Caco-2 (cell line): ENCODE data around the gene BMP6. TPM values are rescaled to one million over a fixed set of nuclear protein-coding genes. Genes with fewer than 3 reads are reported as not detected.

Source experiments
- BruUV-seq: library from RNA; stranded (reverse); fragments of 400-500 nt; replicated peaks from 2 replicates; lab custom pipeline; 2021; lab: Mats Ljungman, UMichigan
- CTCF ChIA-PET: fragments of 300-600 bp; sonication (Branson Sonifier 250); formaldehyde crosslinking; loops from one replicate; lab custom pipeline; 2022; ENCODE audit warnings: antibody characterized with exemption; lab: Charles Lee
- POLR2A ChIA-PET: fragments of 300-600 bp; sonication (Branson Sonifier 250); formaldehyde crosslinking; loops from one replicate; lab custom pipeline; 2022; ENCODE audit warnings: antibody characterized with exemption; lab: Charles Lee
- DNase-seq, 2 experiments: peaks; one replicate each; pipeline versions ENCODE4 v3.0.0 to v3.0.0-alpha.2; 2020 to 2022
- H3K27me3 ChIP-seq: replicated peaks from 2 replicates; pipeline ENCODE4 v1.6.0; 2011; ENCODE audit warnings: low read length; ENCODE audit not compliant: control insufficient read depth, insufficient read depth
- H3K36me3 ChIP-seq: 2 replicates; pipeline ENCODE4 v1.5.1; 2011; ENCODE audit warnings: low read length; ENCODE audit not compliant: control insufficient read depth, insufficient read depth
- H3K4me1 ChIP-seq: fragments of 250-450 bp; sonication (Bioruptor Pico); 2 replicates; pipeline ENCODE4 v1.5.1; 2020; ENCODE audit warnings: mild to moderate bottlenecking
- H3K4me3 ChIP-seq: 2 replicates; pipeline ENCODE4 v1.5.1; 2011; ENCODE audit warnings: low read depth, mild to moderate bottlenecking, control low read depth, low read length
- H3K9me3 ChIP-seq: fragments of 250-450 bp; sonication (Bioruptor Pico); 2 replicates; pipeline ENCODE4 v1.5.1; 2020; ENCODE audit warnings: mild to moderate bottlenecking, moderate library complexity
- H3K27ac Mint-ChIP-seq: one replicate; pipeline ENCODE4 v1.8.0; 2022; ENCODE audit warnings: mixed read lengths; ENCODE audit not compliant: unreplicated experiment
- H3K27me3 Mint-ChIP-seq: one replicate; pipeline ENCODE4 v1.8.0; 2022; ENCODE audit warnings: mixed read lengths; ENCODE audit not compliant: insufficient read depth, unreplicated experiment
- H3K36me3 Mint-ChIP-seq: one replicate; pipeline ENCODE4 v1.8.0; 2022; ENCODE audit warnings: mild to moderate bottlenecking, mixed read lengths; ENCODE audit not compliant: insufficient read depth, unreplicated experiment
- H3K4me1 Mint-ChIP-seq: one replicate; pipeline ENCODE4 v1.8.0; 2022; ENCODE audit warnings: low read depth, mixed read lengths; ENCODE audit not compliant: unreplicated experiment
- H3K4me3 Mint-ChIP-seq: one replicate; pipeline ENCODE4 v1.8.0; 2022; ENCODE audit warnings: mild to moderate bottlenecking, moderate library complexity, mixed read lengths; ENCODE audit not compliant: unreplicated experiment
- H3K9me3 Mint-ChIP-seq: one replicate; pipeline ENCODE4 v1.8.0; 2022; ENCODE audit warnings: mixed read lengths; ENCODE audit not compliant: unreplicated experiment
- intact Hi-C: fragments of 100-400 bp; cut with micrococcal nuclease; formaldehyde crosslinking; loops from one replicate; pipeline ENCODE4 v1.10.0; 2022; ENCODE audit not compliant: unreplicated experiment
- total RNA-seq: library from RNA; stranded (reverse); gene quantifications from 2 replicates; pipeline ENCODE4 v1.2.3, GENCODE V29; 2022
- TF ChIP-seq, protein P1 (sequence below), 2 experiments: fragments of 200-600 bp in 1 of 2; IDR thresholded peaks; 1 replicate in 1 of 2; 2 replicates in 1 of 2; pipeline versions ENCODE4 v1.5.1 to v1.8.0; 2011 to 2022; ENCODE audit warnings: antibody characterized with exemption in 1 of 2, control low read depth in 1 of 2, inconsistent platforms in 1 of 2, low read depth in 1 of 2, low read length in 1 of 2, mild to moderate bottlenecking in 1 of 2, moderate library complexity in 1 of 2; ENCODE audit not compliant: insufficient read depth in 1 of 2, severe bottlenecking in 1 of 2, unreplicated experiment in 1 of 2

Gene BMP6
- total RNA-seq, 1 experiment from 2014 or later: 0.61 TPM

DNA sequence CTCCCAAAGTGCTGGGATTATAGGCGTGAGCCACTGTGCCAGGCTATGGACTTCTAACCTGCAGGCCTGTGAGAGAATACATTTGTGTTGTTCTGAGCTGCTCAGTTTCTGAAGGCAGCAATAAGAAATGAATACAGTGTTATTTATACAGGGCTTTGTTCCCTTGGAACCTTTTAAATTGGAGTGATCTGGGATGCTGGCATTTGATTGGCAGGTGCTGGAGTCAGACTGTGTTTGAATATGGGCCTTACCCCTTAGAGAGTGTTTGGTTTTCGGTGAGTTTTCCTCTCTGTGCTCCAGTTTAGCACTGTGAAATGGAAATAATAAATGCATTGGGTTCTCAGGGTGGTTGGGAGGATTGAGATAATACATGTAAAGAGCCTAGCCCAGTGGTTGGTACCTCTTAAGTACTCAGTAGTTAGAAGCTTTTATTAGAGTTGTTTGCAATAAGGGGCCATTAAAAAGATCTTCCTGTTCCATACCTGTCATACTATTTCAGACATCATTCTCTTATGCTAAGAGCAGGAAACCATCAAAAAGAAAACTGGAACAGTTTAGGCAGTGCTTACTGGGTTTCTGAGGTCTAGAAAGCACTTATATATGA is 22.1 kb downstream of the BMP6 start:
- Histone ChIP-seq H3K27me3 (peaks cover 3% of the 10 kb centered on the region; the same call in 1 of the 2 replicates), H3K9me3 (no peaks in the 10 kb centered on the region), H3K4me1 (no peaks in the 10 kb centered on the region), H3K36me3 (no peaks in the 10 kb centered on the region), H3K4me3 (no peak overlapping the region)
- H3K36me3 Mint-ChIP-seq: no peaks in the 10 kb centered on the region
- POLR2A ChIA-PET: no interaction called here
- CTCF ChIA-PET: no interaction called here
- TF ChIP-seq, protein P1, sequence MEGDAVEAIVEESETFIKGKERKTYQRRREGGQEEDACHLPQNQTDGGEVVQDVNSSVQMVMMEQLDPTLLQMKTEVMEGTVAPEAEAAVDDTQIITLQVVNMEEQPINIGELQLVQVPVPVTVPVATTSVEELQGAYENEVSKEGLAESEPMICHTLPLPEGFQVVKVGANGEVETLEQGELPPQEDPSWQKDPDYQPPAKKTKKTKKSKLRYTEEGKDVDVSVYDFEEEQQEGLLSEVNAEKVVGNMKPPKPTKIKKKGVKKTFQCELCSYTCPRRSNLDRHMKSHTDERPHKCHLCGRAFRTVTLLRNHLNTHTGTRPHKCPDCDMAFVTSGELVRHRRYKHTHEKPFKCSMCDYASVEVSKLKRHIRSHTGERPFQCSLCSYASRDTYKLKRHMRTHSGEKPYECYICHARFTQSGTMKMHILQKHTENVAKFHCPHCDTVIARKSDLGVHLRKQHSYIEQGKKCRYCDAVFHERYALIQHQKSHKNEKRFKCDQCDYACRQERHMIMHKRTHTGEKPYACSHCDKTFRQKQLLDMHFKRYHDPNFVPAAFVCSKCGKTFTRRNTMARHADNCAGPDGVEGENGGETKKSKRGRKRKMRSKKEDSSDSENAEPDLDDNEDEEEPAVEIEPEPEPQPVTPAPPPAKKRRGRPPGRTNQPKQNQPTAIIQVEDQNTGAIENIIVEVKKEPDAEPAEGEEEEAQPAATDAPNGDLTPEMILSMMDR (IDR thresholded peaks at IDR 0.05; ENCODE audit: insufficient read depth in 1 of 2, low read depth in 1 of 2, low read length in 1 of 2, severe bottlenecking in 1 of 2, unreplicated experiment in 1 of 2): no peak
- peaks cover 12% of the 10 kb centered on the region for H3K27me3 Mint-ChIP-seq
- no TSS peak for BruUV-seq
- H3K27ac Mint-ChIP-seq: no peak overlapping the region
- no peaks in the 10 kb centered on the region for H3K4me1 Mint-ChIP-seq
- intact Hi-C loops: no loop called here
- no peak overlapping the region for H3K4me3 Mint-ChIP-seq
- H3K9me3 Mint-ChIP-seq: no peaks in the 10 kb centered on the region
- no peak for DNase-seq

DNA sequence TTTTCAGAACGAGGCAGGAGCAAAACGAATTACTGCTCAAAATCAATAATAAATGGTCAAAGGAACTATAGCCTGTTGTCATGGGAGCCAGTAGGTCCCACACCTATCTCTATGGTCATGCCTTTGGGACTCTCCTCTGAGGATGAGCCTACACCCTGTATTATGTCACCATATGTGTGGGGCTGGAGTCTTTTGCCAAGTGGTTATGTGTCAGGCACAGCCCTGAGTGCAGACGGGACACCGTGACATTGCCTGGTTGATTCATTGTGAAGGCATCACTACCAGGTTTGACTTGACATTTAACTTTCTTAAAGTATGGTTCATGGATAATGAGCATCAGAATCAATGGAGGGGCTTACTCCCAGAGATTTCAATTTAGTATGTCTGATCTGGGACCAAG is 23.6 kb downstream of the BMP6 start:
- no TSS peak for BruUV-seq
- intact Hi-C loops: no loop called here
- no peak overlapping the region for H3K4me3 ChIP-seq
- Mint-ChIP-seq H3K9me3 (no peaks in the 10 kb centered on the region), H3K36me3 (no peaks in the 10 kb centered on the region), H3K4me1 (no peaks in the 10 kb centered on the region), H3K27me3 (peaks cover 12% of the 10 kb centered on the region), H3K4me3 (no peak overlapping the region), H3K27ac (no peak overlapping the region)
- H3K4me1 ChIP-seq: no peaks in the 10 kb centered on the region
- ChIA-PET CTCF (interaction anchor here (1.5 kb wide), 1 partner anchor 27 kb away, joined by 3 read pairs; no protein-coding TSS in a partner anchor), POLR2A (no interaction called here)
- no peaks in the 10 kb centered on the region for H3K9me3 ChIP-seq
- DNase-seq: no peak
- H3K36me3 ChIP-seq: no peaks in the 10 kb centered on the region
- peaks cover 2% of the 10 kb centered on the region; the same call in 1 of the 2 replicates for H3K27me3 ChIP-seq
- TF ChIP-seq, protein P1 (IDR thresholded peaks at IDR 0.05; ENCODE audit: insufficient read depth in 1 of 2, low read depth in 1 of 2, low read length in 1 of 2, severe bottlenecking in 1 of 2, unreplicated experiment in 1 of 2): no peak

DNA sequence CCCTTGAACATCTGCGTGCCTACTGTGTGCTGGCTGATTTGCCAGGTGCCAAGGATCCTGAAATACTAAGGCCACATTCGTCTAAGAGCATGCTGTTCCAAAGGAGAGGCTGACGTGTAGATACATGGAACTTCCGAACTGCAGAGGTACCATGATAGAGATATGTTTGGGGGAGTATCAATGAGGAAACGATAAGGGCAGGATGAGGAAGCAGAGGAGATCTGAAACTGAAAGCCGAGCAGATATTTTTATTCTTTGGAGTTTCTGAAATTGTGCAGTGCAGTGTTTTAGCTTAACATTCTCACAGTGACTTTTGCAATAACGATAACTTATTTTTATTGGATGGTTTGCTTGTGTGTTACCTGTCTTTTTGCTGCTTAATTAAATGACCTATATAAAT is 24.3 kb downstream of the BMP6 start:
- intact Hi-C loops: no loop called here

More for the DNA sequence above, 24.3 kb downstream of the BMP6 start:
- Histone ChIP-seq H3K4me1 (no peaks in the 10 kb centered on the region), H3K4me3 (no peak overlapping the region), H3K9me3 (no peaks in the 10 kb centered on the region), H3K36me3 (no peaks in the 10 kb centered on the region), H3K27me3 (peaks cover 2% of the 10 kb centered on the region; the same call in 1 of the 2 replicates)
- H3K4me3 Mint-ChIP-seq: no peak overlapping the region
- CTCF ChIA-PET: interaction anchor here (1.5 kb wide), 1 partner anchor 28 kb away, joined by 3 read pairs; no protein-coding TSS in a partner anchor
- H3K36me3 Mint-ChIP-seq: no peaks in the 10 kb centered on the region
- H3K9me3 Mint-ChIP-seq: no peaks in the 10 kb centered on the region
- no peak overlapping the region for H3K27ac Mint-ChIP-seq
- H3K4me1 Mint-ChIP-seq: no peaks in the 10 kb centered on the region
- peaks cover 15% of the 10 kb centered on the region for H3K27me3 Mint-ChIP-seq
- no TSS peak for BruUV-seq
- no peak for DNase-seq
- TF ChIP-seq, protein P1 (IDR thresholded peaks at IDR 0.05; ENCODE audit: insufficient read depth in 1 of 2, low read depth in 1 of 2, low read length in 1 of 2, severe bottlenecking in 1 of 2, unreplicated experiment in 1 of 2): no peak
- POLR2A ChIA-PET: no interaction called here
